DOHH2 (cell line): ENCODE measurements around the gene SIK3.

ENCODE experiments used
- H3F3A ChIP-seq: fragments of 200-600 bp; sonication (generic), shearing (Covaris generic); 2 replicates; pipeline ENCODE4 v1.6.0; 2016; ENCODE audit warnings: antibody characterized with exemption, mild to moderate bottlenecking; ENCODE audit not compliant: control insufficient read depth, insufficient read depth
- H3K27ac ChIP-seq: fragments of 200-600 bp; sonication (generic); 2 replicates; pipeline ENCODE4 v1.5.1; 2014; ENCODE audit warnings: low read depth, mild to moderate bottlenecking, low read length, moderate library complexity
- H3K27me3 ChIP-seq: fragments of 200-600 bp; sonication (generic); 2 replicates; pipeline ENCODE4 v1.6.1; 2014; ENCODE audit warnings: mild to moderate bottlenecking, low read length, mixed read lengths; ENCODE audit not compliant: control insufficient read depth
- H3K36me3 ChIP-seq: fragments of 200-600 bp; sonication (generic); 2 replicates; pipeline ENCODE4 v1.6.1; 2014; ENCODE audit warnings: mild to moderate bottlenecking, low read length, moderate library complexity, mixed read lengths; ENCODE audit not compliant: control insufficient read depth
- H3K4me1 ChIP-seq: fragments of 200-600 bp; sonication (generic); 2 replicates; pipeline ENCODE4 v1.6.1; 2014; ENCODE audit warnings: mild to moderate bottlenecking, low read length, mixed read lengths; ENCODE audit not compliant: control insufficient read depth
- H3K4me2 ChIP-seq: fragments of 200-600 bp; sonication (generic); 2 replicates; pipeline ENCODE4 v1.6.0; 2014; ENCODE audit warnings: mild to moderate bottlenecking, low read length, moderate library complexity
- H3K4me3 ChIP-seq: fragments of 200-600 bp; sonication (generic); 2 replicates; pipeline ENCODE4 v1.5.1; 2014; ENCODE audit warnings: mild to moderate bottlenecking, low read length, mixed read lengths
- H3K79me2 ChIP-seq: fragments of 200-600 bp; sonication (generic); 2 replicates; pipeline ENCODE4 v1.6.1; 2014; ENCODE audit warnings: mild to moderate bottlenecking, low read length, mixed read lengths; ENCODE audit not compliant: control insufficient read depth
- H3K9me2 ChIP-seq: fragments of 200-600 bp; sonication (generic); replicated peaks from 2 replicates; pipeline ENCODE4 v1.6.1; 2014; ENCODE audit warnings: mild to moderate bottlenecking, low read length, mixed read lengths; ENCODE audit not compliant: control insufficient read depth
- H3K9me3 ChIP-seq: fragments of 200-600 bp; sonication (generic); 2 replicates; pipeline ENCODE4 v1.6.1; 2014; ENCODE audit warnings: antibody characterized with exemption, low read length, mixed read lengths; ENCODE audit not compliant: control insufficient read depth, insufficient read depth
- H4K20me1 ChIP-seq: fragments of 200-600 bp; sonication (generic); 2 replicates; pipeline ENCODE4 v1.6.0; 2014; ENCODE audit warnings: low read depth, mild to moderate bottlenecking, antibody characterized with exemption, low read length, moderate library complexity; ENCODE audit not compliant: control insufficient read depth, insufficient read depth
- CTCF ChIP-seq: fragments of 200-600 bp; sonication (generic); IDR thresholded peaks from one replicate; pipeline ENCODE4 v1.5.1; 2014; ENCODE audit warnings: antibody characterized with exemption, mild to moderate bottlenecking, low read depth, low read length; ENCODE audit not compliant: poor library complexity, severe bottlenecking
- EZH2phosphoT487 ChIP-seq: fragments of 200-600 bp; sonication (generic); IDR thresholded peaks from 2 replicates; pipeline ENCODE4 v1.6.1; 2017; ENCODE audit warnings: borderline replicate concordance, mild to moderate bottlenecking, antibody characterized with exemption, low read length, moderate library complexity, mixed read lengths

The SIK3 gene

GRCh38 chr11:116882386-116882785 is 215.8 kb downstream of the SIK3 start:
- no peaks in the 10 kb centered on the region for H3K27me3 ChIP-seq
- no peaks in the 10 kb centered on the region for H3K79me2 ChIP-seq
- peaks cover 4% of the 10 kb centered on the region for H3K4me1 ChIP-seq
- no peak for TF ChIP-seq CTCF
- TF ChIP-seq EZH2phosphoT487 = no peak
- H3F3A ChIP-seq = no peaks in the 10 kb centered on the region; the same call in 1 of the 2 replicates
- H3K9me2 ChIP-seq = no peaks in the 10 kb centered on the region
- no peak overlapping the region for H3K4me3 ChIP-seq
- H4K20me1 ChIP-seq = no peaks in the 10 kb centered on the region; the same call in 1 of the 2 replicates
- no peaks in the 10 kb centered on the region for H3K36me3 ChIP-seq
- H3K9me3 ChIP-seq = no peaks in the 10 kb centered on the region
- no peak overlapping the region for H3K4me2 ChIP-seq
- no peak overlapping the region for H3K27ac ChIP-seq

- H3K27me3 ChIP-seq = no peaks in the 10 kb centered on the region
- H3K9me3 ChIP-seq = no peaks in the 10 kb centered on the region
- TF ChIP-seq CTCF (no peak), EZH2phosphoT487 (no peak)
- no peaks in the 10 kb centered on the region; the same call in 1 of the 2 replicates for H3K36me3 ChIP-seq
- H3K4me1 ChIP-seq = peaks cover 4% of the 10 kb centered on the region
- no peak overlapping the region for H3K27ac ChIP-seq
- no peaks in the 10 kb centered on the region for H3K9me2 ChIP-seq
- H3K4me3 ChIP-seq = no peak overlapping the region
- no peaks in the 10 kb centered on the region; the same call in 1 of the 2 replicates for H4K20me1 ChIP-seq
- H3K79me2 ChIP-seq = no peaks in the 10 kb centered on the region
- H3F3A ChIP-seq = no peaks in the 10 kb centered on the region; the same call in 1 of the 2 replicates
- no peak overlapping the region for H3K4me2 ChIP-seq
Measured at GRCh38 chr11:116881143-116881542, 217.1 kb downstream of the SIK3 start.

GRCh38 chr11:116879800-116880625 is 218.2 kb downstream of the SIK3 start:
- Histone ChIP-seq H3K27ac (no peak overlapping the region), H3K79me2 (no peaks in the 10 kb centered on the region), H3K4me3 (no peak overlapping the region), H3K36me3 (peaks cover 7% of the 10 kb centered on the region; the same call in 1 of the 2 replicates), H3K9me2 (no peaks in the 10 kb centered on the region), H3K27me3 (no peaks in the 10 kb centered on the region), H3K4me2 (no peak overlapping the region), H3K9me3 (no peaks in the 10 kb centered on the region), H4K20me1 (no peaks in the 10 kb centered on the region; the same call in 1 of the 2 replicates), H3F3A (no peaks in the 10 kb centered on the region; the same call in 1 of the 2 replicates), H3K4me1 (peaks cover 4% of the 10 kb centered on the region)
- peak; percentile 83 for TF ChIP-seq CTCF
- no peak for TF ChIP-seq EZH2phosphoT487
